Uterus (tissue), 4 donors: Measurements from ENCODE around the gene DHTKD1. TPM values are rescaled to one million over a fixed set of nuclear protein-coding genes. Genes with fewer than 3 reads are reported as not detected.
"Not testable (repeated sequence)": the region's sequence is repeated elsewhere in the genome, so short reads cannot be mapped to it uniquely, and the experiment has no call there.

Source experiments
- DNase-seq, 2 donors: peaks; one replicate each; pipeline ENCODE4 v3.0.0-alpha.2; 2019 to 2020
- H3K27ac ChIP-seq, 2 donors: fragments of 200-600 bp; sonication (generic); 1 replicate in 1 of 2; 2 replicates in 1 of 2; pipeline ENCODE4 v1.5.1; 2016 to 2018
- H3K27me3 ChIP-seq, 2 donors: fragments of 200-600 bp; sonication (generic); one replicate each; pipeline ENCODE4 v1.5.1; 2018 to 2019; ENCODE audit warnings: control low read depth in 1 of 2
- H3K36me3 ChIP-seq, 2 donors: fragments of 200-600 bp; sonication (generic); one replicate each; pipeline ENCODE4 v1.5.1; 2019; ENCODE audit warnings: control low read depth in 1 of 2
- H3K4me1 ChIP-seq, 2 donors: fragments of 200-600 bp; sonication (generic); one replicate each; pipeline ENCODE4 v1.5.1; 2018 to 2019; ENCODE audit warnings: control low read depth in 1 of 2
- H3K4me3 ChIP-seq, 2 donors: fragments of 200-600 bp; sonication (generic); 1 replicate in 1 of 2; 2 replicates in 1 of 2; pipeline ENCODE4 v1.5.1; 2018 to 2019; ENCODE audit warnings: mild to moderate bottlenecking in 1 of 2
- H3K9me3 ChIP-seq, 2 donors: fragments of 200-600 bp; sonication (generic); one replicate each; pipeline ENCODE4 v1.5.1; 2019; ENCODE audit warnings: control low read depth in 1 of 2
- CTCF ChIP-seq, 4 experiments: fragments of 200-600 bp in 2 of 4; fragments of 450-650 bp in 2 of 4; sonication (generic) in 2 of 4; IDR thresholded peaks; one replicate each; pipeline ENCODE4 v1.5.1; 2016 to 2019; ENCODE audit warnings: antibody characterized with exemption in 4 of 4, mild to moderate bottlenecking in 2 of 4, moderate library complexity in 1 of 4
- POLR2A ChIP-seq, 2 donors: fragments of 450-650 bp; IDR thresholded peaks; one replicate each; pipeline ENCODE4 v1.6.1; 2016; ENCODE audit warnings: antibody characterized with exemption in 2 of 2, mild to moderate bottlenecking in 1 of 2, moderate library complexity in 1 of 2
- intact Hi-C: fragments of 100-400 bp; cut with DNase I; formaldehyde crosslinking; loops from one replicate; pipeline ENCODE4 v1.15.1; 2023; ENCODE audit warnings: low total_unique reads
- total RNA-seq, 4 donors: library from RNA; depleted of rRNA in 3 of 4; stranded (reverse); fragments of >200 nt in 3 of 4; gene quantifications; one replicate each; pipeline versions ENCODE4 v1.1.0 to v1.2.4, GENCODE V29; 2014 to 2023
- donor health status: DM: yes; HTN: yes; CAD: no.

The DHTKD1 gene
- total RNA-seq, 4 donors from 2014 or later: 27.5 to 53.5 (median 32.7) TPM

DNA sequence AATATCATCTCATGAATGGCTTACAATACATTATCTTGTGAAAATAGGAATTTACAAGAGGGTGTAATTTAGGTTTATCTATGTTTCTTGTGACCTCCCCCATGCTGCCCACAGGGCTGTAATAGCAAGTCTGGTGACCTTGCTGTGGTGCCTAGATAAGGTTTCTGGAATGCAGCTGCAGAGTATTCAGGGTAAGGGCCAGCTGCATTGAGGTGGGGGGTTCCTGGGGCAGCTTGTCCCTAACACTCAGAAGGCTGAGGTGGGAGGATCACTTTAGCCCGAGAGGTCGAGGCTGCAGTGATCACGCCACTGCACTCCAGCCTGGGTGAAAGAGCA lies 5.3 kb upstream of the DHTKD1 start:
- TF ChIP-seq CTCF (IDR thresholded peaks at IDR 0.05): no peak
- TF ChIP-seq POLR2A (IDR thresholded peaks at IDR 0.05): no peak
- intact Hi-C loops: no loop called here
- Histone ChIP-seq H3K27ac (no peak overlapping the region), H3K27me3 (no peaks in the 10 kb centered on the region), H3K9me3 (no peaks in the 10 kb centered on the region), H3K4me1 (no peaks in the 10 kb centered on the region), H3K36me3 (no peaks in the 10 kb centered on the region), H3K4me3 (no peak overlapping the region)
- no peak for DNase-seq

DNA sequence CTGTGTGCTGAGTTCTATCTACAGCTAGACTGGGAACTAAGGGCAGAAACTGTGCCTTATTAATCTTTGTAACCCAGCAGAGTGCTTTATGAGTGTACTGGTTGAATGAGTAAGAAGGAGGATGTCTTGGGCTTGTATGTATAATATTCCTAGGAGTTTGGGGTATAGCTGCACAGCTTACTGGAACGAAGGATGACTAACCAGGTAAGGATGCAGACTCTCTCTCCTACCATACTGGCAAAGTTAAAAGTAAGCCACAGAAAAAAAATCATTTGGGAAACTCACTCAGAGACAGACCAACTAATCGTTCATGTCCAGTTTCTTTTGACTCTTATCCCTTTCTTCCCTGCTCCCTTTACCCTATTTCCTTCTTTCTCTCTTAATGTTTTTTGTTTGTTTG lies 1.4 kb upstream of the DHTKD1 start:
- TF ChIP-seq CTCF (IDR thresholded peaks at IDR 0.05) (no peak), POLR2A (IDR thresholded peaks at IDR 0.05) (no peak)
- Histone ChIP-seq H3K9me3 (no peaks in the 10 kb centered on the region), H3K36me3 (no peaks in the 10 kb centered on the region), H3K27ac (no peak overlapping the region), H3K4me1 (no peaks in the 10 kb centered on the region), H3K4me3 (no peak overlapping the region), H3K27me3 (no peaks in the 10 kb centered on the region)
- DNase-seq: no peak
- intact Hi-C loops: no loop called here

- H3K27me3 ChIP-seq, H3K4me1 ChIP-seq, intact Hi-C loops, H3K9me3 ChIP-seq, H3K36me3 ChIP-seq, DNase-seq, H3K27ac ChIP-seq, H3K4me3 ChIP-seq: not testable (repeated sequence)
These were observed 2.7 kb downstream of the DHTKD1 start for GRCh38 chr10:12071441-12071840.

- Histone ChIP-seq H3K4me1 (no peaks in the 10 kb centered on the region), H3K27ac (no peak overlapping the region), H3K36me3 (no peaks in the 10 kb centered on the region), H3K4me3 (no peak overlapping the region), H3K27me3 (no peaks in the 10 kb centered on the region), H3K9me3 (no peaks in the 10 kb centered on the region)
- TF ChIP-seq CTCF (IDR thresholded peaks at IDR 0.05) (no peak), POLR2A (IDR thresholded peaks at IDR 0.05) (no peak)
- intact Hi-C loops: no loop called here
- no peak for DNase-seq
These were observed 4.8 kb downstream of the DHTKD1 start for GRCh38 chr10:12073526-12073925.

DNA sequence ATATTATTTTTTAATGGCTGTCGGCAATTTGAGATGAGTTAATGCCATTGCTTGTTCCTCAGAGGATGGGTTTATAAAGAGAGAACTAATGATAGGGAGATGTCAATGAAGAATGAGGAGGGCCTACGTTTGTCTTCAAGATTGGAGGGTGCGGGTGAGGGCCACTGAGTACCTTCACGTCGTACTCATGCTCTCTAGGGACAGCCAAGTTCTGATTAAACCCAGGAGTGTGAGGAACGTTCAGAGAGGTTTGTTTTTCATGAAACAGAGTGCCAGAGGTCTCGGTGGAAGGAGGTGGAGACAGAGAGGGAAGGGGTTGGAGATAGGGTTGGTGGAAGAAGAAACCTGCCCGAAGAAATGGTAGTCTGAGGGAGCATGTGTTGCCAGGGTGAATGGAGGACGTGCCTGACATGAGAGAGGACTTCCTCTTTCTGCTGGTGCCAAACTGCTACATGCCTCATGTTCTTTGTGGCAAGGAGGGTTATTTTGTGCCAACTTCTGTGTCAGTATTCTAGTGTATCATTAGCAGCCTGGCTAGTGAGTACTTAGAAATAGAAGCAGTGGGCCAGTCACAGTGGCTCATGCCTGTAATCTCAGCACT lies 8.9 kb downstream of the DHTKD1 start:
- no peaks in the 10 kb centered on the region for H3K27me3 ChIP-seq
- intact Hi-C loops: no loop called here
- no peaks in the 10 kb centered on the region for H3K36me3 ChIP-seq
- H3K4me1 ChIP-seq: no peaks in the 10 kb centered on the region
- H3K4me3 ChIP-seq: no peak overlapping the region
- no peaks in the 10 kb centered on the region for H3K9me3 ChIP-seq
- TF ChIP-seq CTCF (IDR thresholded peaks at IDR 0.05) (no peak), POLR2A (IDR thresholded peaks at IDR 0.05) (no peak)
- no peak overlapping the region for H3K27ac ChIP-seq
- no peak for DNase-seq

DNA sequence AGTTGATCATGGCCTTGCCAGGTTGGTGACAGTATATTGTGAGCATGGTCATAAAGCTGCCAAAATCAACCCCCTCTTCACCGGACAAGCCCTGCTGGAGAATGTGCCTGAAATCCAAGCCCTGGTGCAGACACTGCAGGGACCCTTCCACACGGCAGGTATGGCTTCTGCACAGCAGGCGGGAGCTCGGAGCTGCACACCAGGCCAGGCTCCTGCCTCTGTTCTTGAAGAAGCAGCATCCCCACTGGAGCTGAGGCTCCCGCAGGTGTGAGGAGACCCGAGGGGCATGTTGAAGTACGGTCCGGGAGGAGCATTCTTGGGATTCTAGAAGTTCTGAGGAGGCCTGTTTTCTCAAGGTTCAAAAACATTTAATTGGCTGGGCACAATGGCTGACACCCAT lies 12.7 kb downstream of the DHTKD1 start:
- Histone ChIP-seq H3K4me3 (no peak overlapping the region), H3K27me3 (no peaks in the 10 kb centered on the region), H3K36me3 (no peaks in the 10 kb centered on the region), H3K9me3 (no peaks in the 10 kb centered on the region), H3K4me1 (no peaks in the 10 kb centered on the region), H3K27ac (no peak overlapping the region)
- DNase-seq: no peak
- TF ChIP-seq CTCF (IDR thresholded peaks at IDR 0.05) (no peak), POLR2A (IDR thresholded peaks at IDR 0.05) (no peak)
- intact Hi-C loops: no loop called here
